ENCODE measurements around the gene MACROD2.

The MACROD2 gene

GRCh38 chr20:14838663-14839628 is 843.6 kb downstream of the MACROD2 start:
- no peak for DNase-seq

GRCh38 chr20:14845199-14846160 is 850.2 kb downstream of the MACROD2 start:
- no peak for DNase-seq

DNA sequence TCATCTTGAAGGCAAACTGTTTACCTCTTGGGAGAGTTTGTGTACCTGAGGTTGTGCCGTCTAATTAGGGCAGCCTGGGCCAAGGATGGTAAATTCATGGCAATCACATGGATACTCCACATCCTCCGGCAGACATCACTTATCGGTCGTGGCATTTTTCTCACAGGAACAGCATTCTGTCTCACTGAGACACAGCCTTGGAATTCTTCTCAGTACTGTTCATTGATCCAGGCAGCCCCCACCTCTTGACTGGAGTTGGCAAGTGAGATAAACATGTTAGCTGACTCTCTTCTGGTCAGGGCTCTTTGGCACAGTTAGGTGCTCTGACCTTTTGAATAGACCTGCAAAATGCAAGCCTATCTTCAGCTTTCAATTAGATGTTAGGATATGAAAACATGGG is 853.5 kb downstream of the MACROD2 start:
- DNase-seq, result no peak

DNA sequence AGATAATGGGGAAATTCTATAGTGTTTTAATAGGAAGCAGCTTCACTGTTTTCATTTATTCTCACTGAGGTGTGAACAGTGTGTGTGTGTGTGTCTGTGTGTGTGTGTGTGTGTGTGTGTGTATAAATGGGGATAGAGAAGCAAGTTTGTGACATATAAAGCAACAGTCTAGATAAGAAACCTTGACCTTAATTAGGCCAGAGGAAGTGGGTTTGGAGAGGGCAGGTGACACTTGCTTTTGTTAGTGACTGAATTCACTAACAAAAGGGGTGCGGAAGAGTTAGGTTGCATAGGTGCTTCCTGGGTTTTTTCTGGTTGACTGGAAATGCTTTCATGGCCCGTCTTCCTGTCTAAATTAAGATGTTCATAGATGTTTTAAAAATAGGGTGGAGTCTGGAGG is 857.8 kb downstream of the MACROD2 start:
- no peak for DNase-seq

DNA sequence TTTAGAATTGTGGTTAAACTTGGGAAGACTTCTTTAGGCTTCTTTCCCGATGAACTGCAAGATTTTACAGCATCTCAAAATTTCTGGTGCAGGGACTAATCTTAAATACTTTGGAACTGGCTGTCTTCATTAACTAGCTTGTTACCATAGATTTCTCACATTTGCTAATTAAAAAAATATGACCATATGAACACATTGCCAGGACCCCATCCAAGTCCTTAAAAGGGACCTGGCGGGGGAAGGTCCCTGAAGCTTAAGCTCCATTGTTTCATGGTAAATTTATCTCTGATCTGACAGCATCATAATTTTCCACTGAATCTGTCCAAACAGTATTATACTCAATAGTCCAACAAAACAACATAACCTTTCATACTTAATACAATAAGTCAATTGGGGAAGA is 859.9 kb downstream of the MACROD2 start:
- no peak for DNase-seq

DNA sequence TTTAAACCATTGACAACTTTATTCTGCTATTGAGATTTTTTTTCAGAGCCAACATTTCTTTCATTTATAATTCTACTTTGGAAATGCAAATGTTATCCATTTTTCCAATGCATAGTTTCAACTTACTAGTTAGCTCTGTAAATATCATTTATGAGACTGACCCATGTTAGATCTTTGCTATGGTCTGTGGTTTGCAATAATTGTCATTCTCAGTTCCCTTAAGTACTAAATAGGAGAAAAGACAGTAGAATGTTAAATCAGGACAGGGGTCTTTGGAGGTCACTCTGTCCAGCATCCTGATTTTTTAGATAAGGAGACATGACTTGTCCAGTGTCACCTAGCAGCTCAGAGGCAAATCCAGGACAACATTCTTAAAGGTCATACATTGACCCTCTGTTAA is 864.3 kb downstream of the MACROD2 start:
- no peak for DNase-seq

DNA sequence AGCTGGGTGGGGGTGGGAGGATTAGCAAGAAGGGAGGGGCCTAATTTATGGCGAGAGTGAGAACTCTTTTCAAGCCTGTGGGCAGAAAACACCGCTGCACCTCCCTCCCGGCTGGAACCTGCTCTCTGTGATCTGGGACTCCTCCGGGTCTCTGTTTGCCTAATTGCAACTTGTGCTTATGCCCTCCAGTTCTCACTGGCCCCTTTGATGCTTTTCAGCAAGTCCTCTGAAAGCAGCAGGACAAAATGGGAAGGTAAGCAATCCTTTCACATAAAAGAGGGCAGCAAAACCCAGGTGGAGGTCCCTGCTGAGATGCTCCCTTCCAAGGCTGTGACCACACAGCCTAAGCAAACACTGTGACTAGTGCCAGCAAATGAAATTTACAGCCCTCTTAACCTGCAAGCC is 865.1 kb downstream of the MACROD2 start:
- no peak for DNase-seq

GRCh38 chr20:14861028-14861699 is 865.8 kb downstream of the MACROD2 start:
- no peak for DNase-seq

DNA sequence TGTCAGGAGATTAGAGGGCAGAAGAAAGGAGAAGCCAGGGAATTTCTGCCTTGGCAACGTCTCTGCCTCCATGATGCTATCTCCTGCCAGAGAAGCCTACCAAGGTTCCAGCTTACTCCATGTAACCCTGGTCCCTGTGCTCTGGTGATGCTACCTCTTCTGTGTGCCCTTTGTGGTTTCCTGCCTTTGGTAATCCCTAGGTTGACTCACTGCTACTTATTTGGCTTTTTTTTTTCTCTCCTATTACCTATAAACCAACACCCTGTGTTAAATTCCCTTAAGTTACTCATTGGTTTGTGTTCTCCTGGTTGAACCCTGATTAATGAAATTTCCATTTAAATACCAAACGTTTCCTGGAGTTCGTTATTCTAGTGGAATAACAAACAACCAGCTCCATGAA is 869.9 kb downstream of the MACROD2 start:
- no peak for DNase-seq

DNA sequence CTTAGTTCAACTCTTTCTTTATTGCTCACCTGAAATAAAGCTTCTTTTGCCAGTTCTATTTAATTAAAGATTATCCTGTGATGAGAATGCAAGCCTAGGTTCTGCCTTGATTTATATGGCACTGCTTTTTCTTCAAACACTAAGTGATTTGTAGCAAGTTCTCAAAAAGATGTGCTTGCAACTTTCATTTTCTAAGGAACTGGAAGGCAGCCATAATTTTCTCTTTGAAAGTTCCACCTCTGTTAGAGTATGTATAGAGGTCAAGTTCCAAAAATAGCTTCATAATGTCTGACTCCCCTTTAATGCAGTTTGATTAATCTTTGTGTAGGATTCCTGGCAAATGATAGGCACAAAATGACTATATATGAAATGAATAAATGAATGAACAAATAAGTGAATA is 870.4 kb downstream of the MACROD2 start:
- DNase-seq, result no peak

- DNase-seq, result no peak
These were observed 871.7 kb downstream of the MACROD2 start for GRCh38 chr20:14866841-14867514.

- no peak for DNase-seq
These were observed 882.1 kb downstream of the MACROD2 start for GRCh38 chr20:14877301-14878028.

GRCh38 chr20:14878676-14879019 is 883.3 kb downstream of the MACROD2 start:
- no peak for DNase-seq

DNA sequence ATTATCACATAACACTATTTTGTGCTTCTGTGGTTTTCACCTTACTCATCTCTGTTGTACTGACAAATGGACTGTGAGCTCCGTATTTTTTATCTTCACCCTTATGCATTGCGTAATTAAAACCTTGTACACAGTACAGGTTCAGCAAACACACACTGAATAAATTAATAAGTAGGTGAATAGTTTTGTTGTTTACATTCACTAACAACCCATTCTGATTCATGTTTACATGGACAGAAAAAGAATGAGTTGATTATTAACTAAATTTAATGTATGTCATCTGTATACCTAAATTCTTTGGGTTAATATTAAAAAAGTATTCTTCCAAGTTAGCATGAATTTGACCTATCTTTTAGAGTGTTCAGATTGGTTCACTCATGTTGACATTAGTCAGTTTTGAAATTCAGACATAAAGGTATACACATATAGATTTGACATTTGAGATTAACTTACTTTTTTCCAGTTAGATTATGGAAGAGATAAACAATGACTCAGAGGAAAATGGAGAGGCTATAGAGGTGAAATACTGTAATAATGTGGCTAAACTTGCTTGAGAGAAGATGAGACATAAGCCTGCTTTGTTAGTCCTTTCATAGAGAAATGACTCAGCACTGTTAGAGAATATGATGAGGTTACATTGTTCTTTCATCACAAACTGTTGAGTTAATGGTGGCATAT is 883.8 kb downstream of the MACROD2 start:
- DNase-seq, result no peak

GRCh38 chr20:14879839-14880238 is 884.5 kb downstream of the MACROD2 start:
- DNase-seq, result no peak

- DNase-seq, result no peak
These were observed 886.2 kb downstream of the MACROD2 start for GRCh38 chr20:14881518-14881917.

GRCh38 chr20:14882157-14882556 is 886.8 kb downstream of the MACROD2 start:
- DNase-seq, result no peak

GRCh38 chr20:14882846-14883245 is 887.5 kb downstream of the MACROD2 start:
- DNase-seq, result no peak

DNA sequence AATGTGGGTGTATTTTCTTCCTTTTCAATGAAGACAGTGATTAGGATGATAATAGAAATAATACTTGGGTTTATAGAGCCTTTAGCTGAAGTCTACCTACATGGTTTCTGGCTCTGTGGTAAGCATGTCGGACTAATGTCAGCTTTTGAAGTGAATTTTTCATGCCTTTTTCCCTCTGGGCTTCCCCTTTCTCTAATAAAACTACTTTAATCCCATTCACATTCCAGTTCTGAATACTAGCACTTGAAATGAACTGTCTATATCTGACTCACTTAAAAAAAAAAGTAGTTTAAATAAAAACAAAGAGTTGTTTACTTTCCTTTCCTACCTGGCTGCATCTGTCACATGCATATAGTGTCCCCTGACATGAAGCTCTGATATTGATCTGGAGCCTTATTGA is 888.0 kb downstream of the MACROD2 start:
- no peak for DNase-seq

DNA sequence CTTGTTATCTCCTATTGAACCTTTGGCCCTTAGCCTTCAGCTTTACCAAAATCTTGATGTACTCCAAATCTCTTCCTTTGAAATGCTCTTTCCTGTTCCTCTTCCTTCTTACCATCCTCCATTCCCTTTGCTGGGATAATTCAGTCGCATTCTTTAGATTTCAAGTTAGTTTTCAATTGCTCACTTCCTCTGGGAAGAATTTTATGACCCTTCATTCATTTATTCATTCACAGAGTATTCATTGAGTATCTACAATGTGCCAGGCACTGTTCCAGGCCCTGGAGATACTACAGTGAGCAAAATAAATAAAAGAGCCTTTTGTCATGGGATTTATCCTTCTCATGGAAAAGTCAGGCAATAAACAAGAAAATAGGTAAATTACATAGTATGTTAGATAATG is 890.3 kb downstream of the MACROD2 start:
- no peak for DNase-seq

- DNase-seq, result no peak
These were observed 892.8 kb downstream of the MACROD2 start for GRCh38 chr20:14888134-14888533.

Data from right forelimb (tissue), 1 donor.